ENCODE data around the gene ABCG2. TPM values are rescaled to one million over a fixed set of nuclear protein-coding genes. Genes with fewer than 3 reads are reported as not detected.
A peak's percentile ranks its signal among the peaks of the same experiment; 100 is the strongest.

The ABCG2 gene
- total and polyA plus RNA-seq, 11 donors = 0.27 to 8.0 (median 2.7) TPM

DNA sequence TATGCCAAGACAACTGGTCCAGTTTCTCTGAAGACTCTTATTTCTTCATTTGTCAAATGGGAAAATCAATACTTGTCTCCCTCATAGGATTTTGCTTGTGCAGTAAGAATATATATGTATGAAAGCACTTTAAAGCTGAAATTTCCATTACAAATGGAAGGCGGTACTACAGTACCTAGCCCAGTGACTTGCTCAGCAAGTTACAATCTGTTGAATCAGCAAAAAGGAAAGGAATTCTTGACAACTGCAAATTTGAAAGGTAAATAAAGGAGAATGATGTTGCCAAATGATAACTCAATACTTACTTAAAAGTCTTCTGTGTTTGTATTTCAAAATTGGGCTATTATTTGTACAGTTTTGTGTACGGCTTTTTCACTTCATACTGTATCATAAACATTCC lies 79.9 kb downstream of the ABCG2 start:
- no peak for TF ChIP-seq POLR2A (IDR thresholded peaks at IDR 0.05)
- TF ChIP-seq, protein P1, sequence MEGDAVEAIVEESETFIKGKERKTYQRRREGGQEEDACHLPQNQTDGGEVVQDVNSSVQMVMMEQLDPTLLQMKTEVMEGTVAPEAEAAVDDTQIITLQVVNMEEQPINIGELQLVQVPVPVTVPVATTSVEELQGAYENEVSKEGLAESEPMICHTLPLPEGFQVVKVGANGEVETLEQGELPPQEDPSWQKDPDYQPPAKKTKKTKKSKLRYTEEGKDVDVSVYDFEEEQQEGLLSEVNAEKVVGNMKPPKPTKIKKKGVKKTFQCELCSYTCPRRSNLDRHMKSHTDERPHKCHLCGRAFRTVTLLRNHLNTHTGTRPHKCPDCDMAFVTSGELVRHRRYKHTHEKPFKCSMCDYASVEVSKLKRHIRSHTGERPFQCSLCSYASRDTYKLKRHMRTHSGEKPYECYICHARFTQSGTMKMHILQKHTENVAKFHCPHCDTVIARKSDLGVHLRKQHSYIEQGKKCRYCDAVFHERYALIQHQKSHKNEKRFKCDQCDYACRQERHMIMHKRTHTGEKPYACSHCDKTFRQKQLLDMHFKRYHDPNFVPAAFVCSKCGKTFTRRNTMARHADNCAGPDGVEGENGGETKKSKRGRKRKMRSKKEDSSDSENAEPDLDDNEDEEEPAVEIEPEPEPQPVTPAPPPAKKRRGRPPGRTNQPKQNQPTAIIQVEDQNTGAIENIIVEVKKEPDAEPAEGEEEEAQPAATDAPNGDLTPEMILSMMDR (IDR thresholded peaks at IDR 0.05) = no peak
- intact Hi-C loops (cut with DNase I) = no loop called here
- no peak overlapping the region for H3K4me3 ChIP-seq
- peaks cover 0 to 3% (median 0%) of the 10 kb centered on the region in 12 donors for H3K4me1 ChIP-seq
- H3K27ac ChIP-seq = peak overlapping the region in 1 of 12 donors; percentile 61
- DNase-seq (no peak), ATAC-seq (no peak)
- 96 to 100% (median 98%) methylated on average over 2 of the region's 2 CpGs for WGBS, 4 donors
- peaks cover 0 to 58% (median 38%) of the 10 kb centered on the region in 9 donors for H3K36me3 ChIP-seq
- no peaks in the 10 kb centered on the region for H3K27me3 ChIP-seq
- no peaks in the 10 kb centered on the region for H3K9me3 ChIP-seq

DNA sequence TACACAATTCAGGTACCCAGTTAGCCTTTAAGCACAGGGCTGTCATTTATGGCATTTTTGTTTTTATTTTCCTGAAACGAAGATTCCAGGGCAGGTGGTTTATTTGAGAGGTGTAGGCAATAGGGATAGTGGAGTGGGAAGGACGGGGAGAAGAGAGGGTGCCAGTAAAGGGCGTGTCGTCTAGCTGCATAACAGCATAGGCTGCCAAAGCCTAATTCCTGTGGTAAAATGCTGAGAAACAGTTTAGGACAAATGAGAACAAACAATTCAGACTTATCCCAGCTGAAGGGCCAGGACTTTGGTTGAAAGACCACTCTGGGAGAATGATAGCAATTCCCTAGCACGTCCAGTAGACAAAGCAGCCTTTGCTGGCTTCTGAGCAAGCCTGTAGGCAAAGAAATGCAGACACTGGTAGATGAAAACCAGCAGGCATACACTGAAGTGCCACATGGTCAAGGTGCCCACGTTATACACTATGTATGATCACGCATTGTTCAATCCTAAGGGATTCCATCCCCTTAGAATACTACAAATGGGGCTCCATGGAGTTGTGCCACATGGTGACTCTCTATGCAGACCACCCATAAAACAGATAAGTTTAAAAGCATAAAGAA lies 80.4 kb downstream of the ABCG2 start:
- ATAC-seq (no peak), DNase-seq (no peak)
- no peak for TF ChIP-seq POLR2A (IDR thresholded peaks at IDR 0.05)
- TF ChIP-seq, protein P1 (IDR thresholded peaks at IDR 0.05) = no peak
- Histone ChIP-seq H3K4me1 (peaks cover 0 to 3% (median 0%) of the 10 kb centered on the region in 12 donors), H3K36me3 (peaks cover 0 to 64% (median 41%) of the 10 kb centered on the region in 9 donors), H3K27me3 (no peaks in the 10 kb centered on the region), H3K9me3 (no peaks in the 10 kb centered on the region), H3K4me3 (no peak overlapping the region), H3K27ac (peak overlapping the region in 1 of 12 donors; percentile 61)
- WGBS, 4 donors = 89 to 92% (median 92%) methylated on average over 7 of the region's 7 CpGs
- intact Hi-C loops (cut with DNase I) = no loop called here

DNA sequence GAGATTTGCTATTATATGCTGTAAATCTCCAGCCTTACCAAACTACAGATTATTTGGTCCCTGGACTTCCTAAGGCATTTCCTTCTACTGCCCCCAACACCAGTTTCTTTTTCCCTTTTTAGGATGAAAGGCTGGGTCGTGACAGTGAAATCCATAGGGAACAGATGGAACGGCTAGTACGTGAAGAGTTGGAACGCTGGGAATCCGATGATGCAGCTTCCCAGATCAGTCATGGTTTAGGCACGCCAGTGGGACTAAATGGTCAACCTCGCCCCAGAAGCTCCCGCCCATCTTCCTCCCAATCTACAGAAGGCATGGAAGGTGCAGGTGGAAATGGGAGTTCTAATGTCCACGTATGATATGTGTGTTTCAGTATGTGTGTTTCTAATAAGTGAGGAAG lies 83.1 kb downstream of the ABCG2 start:
- 84 to 96% (median 89%) methylated on average over 9 of the region's 9 CpGs for WGBS, 4 donors
- no peak for ATAC-seq
- no peak for TF ChIP-seq POLR2A (IDR thresholded peaks at IDR 0.05)
- TF ChIP-seq, protein P1 (IDR thresholded peaks at IDR 0.05) = no peak
- Histone ChIP-seq H3K9me3 (peaks cover 0 to 16% (median 0%) of the 10 kb centered on the region in 12 donors), H3K27ac (no peak overlapping the region), H3K36me3 (peaks cover 0 to 89% (median 65%) of the 10 kb centered on the region in 9 donors), H3K27me3 (no peaks in the 10 kb centered on the region), H3K4me1 (peaks cover 0 to 3% (median 0%) of the 10 kb centered on the region in 12 donors), H3K4me3 (no peak overlapping the region)
- intact Hi-C loops (cut with DNase I) = no loop called here
- no peak for DNase-seq

DNA sequence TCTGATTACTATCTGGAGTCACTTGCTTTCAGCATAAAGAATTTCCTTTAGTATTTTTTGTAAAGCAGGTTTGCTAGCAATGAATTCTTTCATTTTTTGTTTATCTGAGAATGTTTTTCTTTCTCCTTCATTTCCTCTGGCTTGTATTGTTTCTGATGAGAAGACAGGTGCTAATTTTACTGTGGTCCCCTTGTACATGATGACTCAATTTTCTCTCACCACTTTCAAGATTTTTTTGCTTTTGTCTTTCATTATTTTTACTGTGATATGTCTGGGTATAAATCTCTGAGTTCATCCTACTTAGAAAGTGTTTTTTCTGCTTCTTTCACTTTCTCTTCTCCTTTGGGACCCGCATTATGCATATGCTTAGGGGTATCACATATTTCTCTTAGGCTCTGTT lies 88.4 kb downstream of the ABCG2 start:
- TF ChIP-seq POLR2A (IDR thresholded peaks at IDR 0.05) = no peak
- TF ChIP-seq, protein P1 (IDR thresholded peaks at IDR 0.05) = no peak
- no peak overlapping the region for H3K27ac ChIP-seq
- intact Hi-C loops (cut with DNase I) = no loop called here

More for the DNA sequence above, 88.4 kb downstream of the ABCG2 start:
- Histone ChIP-seq H3K27me3 (no peaks in the 10 kb centered on the region), H3K36me3 (peaks cover 0 to 100% (median 84%) of the 10 kb centered on the region in 9 donors), H3K4me3 (no peak overlapping the region), H3K4me1 (no peaks in the 10 kb centered on the region), H3K9me3 (peaks cover 0 to 31% (median 3%) of the 10 kb centered on the region in 12 donors)
- 93 to 100% (median 95%) methylated on average over 1 of the region's 1 CpG for whole genome bisulfite sequencing, 4 donors
- ATAC-seq (no peak), DNase-seq (no peak)

Data from heart left ventricle (tissue), 16 donors.